ENCODE results near the gene ABCG4.
"Not testable (repeated sequence)": the region's sequence is repeated elsewhere in the genome, so short reads cannot be mapped to it uniquely, and the experiment has no call there.

DNA sequence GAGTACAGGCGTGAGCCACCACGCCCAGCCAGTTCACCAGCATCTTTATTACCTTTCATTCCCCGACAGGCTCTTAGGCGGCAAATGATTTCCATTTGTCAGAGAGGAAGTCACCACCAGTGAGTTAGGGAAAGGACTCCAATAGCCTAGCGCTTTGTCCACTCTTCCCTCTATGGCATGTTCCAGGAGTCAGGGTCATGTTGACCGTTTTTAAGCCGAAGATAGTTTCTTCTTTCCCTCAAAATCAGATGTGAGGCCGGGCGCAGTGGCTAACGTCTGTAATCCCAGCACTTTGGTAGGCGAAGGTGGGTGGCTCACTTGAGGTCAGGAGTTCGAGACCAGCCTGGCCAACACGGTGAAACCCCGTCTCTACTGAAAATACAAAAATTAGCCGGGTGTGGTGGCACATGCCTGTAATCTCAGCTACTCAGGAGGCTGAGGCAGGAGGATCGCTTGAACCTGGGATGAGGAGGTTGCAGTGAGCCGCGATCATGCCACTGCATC is 45.6 kb upstream of the ABCG4 start:
- TF ChIP-seq, protein P1, sequence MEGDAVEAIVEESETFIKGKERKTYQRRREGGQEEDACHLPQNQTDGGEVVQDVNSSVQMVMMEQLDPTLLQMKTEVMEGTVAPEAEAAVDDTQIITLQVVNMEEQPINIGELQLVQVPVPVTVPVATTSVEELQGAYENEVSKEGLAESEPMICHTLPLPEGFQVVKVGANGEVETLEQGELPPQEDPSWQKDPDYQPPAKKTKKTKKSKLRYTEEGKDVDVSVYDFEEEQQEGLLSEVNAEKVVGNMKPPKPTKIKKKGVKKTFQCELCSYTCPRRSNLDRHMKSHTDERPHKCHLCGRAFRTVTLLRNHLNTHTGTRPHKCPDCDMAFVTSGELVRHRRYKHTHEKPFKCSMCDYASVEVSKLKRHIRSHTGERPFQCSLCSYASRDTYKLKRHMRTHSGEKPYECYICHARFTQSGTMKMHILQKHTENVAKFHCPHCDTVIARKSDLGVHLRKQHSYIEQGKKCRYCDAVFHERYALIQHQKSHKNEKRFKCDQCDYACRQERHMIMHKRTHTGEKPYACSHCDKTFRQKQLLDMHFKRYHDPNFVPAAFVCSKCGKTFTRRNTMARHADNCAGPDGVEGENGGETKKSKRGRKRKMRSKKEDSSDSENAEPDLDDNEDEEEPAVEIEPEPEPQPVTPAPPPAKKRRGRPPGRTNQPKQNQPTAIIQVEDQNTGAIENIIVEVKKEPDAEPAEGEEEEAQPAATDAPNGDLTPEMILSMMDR (IDR thresholded peaks at IDR 0.05; ENCODE audit: control extremely low read depth in 1 of 3, insufficient read depth in 1 of 3, low read depth in 1 of 3, low read length in 3 of 3), result not testable (repeated sequence)
- not testable (repeated sequence) for TF ChIP-seq EGR1 (IDR thresholded peaks at IDR 0.05; ENCODE audit: borderline replicate concordance, low read depth, low read length); CHD2 (IDR thresholded peaks at IDR 0.05; ENCODE audit: low read length); NANOG (IDR thresholded peaks at IDR 0.05; ENCODE audit: insufficient read depth, low read depth, low read length, poor library complexity, severe bottlenecking); POLR2A (IDR thresholded peaks at IDR 0.05; ENCODE audit: control extremely low read depth in 1 of 2, low read depth in 2 of 2, low read length in 2 of 2); YY1 (IDR thresholded peaks at IDR 0.05; ENCODE audit: low read depth, low read length); POLR2AphosphoS5 (IDR thresholded peaks at IDR 0.05; ENCODE audit: low read depth, low read length)

Measured in H1 (cell line).